Smooth muscle cell (in vitro differentiated cells): ENCODE data around the gene AFF3. TPM values are rescaled to one million over a fixed set of nuclear protein-coding genes. Genes with fewer than 3 reads are reported as not detected.

Experiments
- DNase-seq: peaks from one replicate; lab custom pipeline; 2025; ENCODE audit not compliant: unreplicated experiment; lab: John Stamatoyannopoulos, UW
- H2AFZ ChIP-seq: fragments of 200-600 bp; sonication (generic); 2 replicates; pipeline ENCODE4 v1.6.0; 2016; ENCODE audit warnings: antibody characterized with exemption, low read depth, mild to moderate bottlenecking
- H3F3A ChIP-seq: fragments of 200-600 bp; sonication (generic); 2 replicates; pipeline ENCODE4 v1.6.0; 2017; ENCODE audit warnings: antibody characterized with exemption, low read depth
- H3K27ac ChIP-seq: fragments of 200-600 bp; sonication (generic); 2 replicates; pipeline ENCODE4 v1.5.1; 2016; ENCODE audit warnings: low read depth, mild to moderate bottlenecking
- H3K27me3 ChIP-seq: fragments of 200-600 bp; sonication (generic); 2 replicates; pipeline ENCODE4 v1.6.1; 2016; ENCODE audit warnings: low read depth, mild to moderate bottlenecking
- H3K36me3 ChIP-seq: fragments of 200-600 bp; sonication (generic); 2 replicates; pipeline ENCODE4 v1.5.1; 2016; ENCODE audit warnings: low read depth
- H3K4me1 ChIP-seq: fragments of 200-600 bp; sonication (generic); 2 replicates; pipeline ENCODE4 v1.5.1; 2016; ENCODE audit warnings: low read depth
- H3K4me2 ChIP-seq: fragments of 200-600 bp; sonication (generic); 2 replicates; pipeline ENCODE4 v1.6.0; 2016; ENCODE audit warnings: mild to moderate bottlenecking
- H3K4me3 ChIP-seq: fragments of 200-600 bp; sonication (generic); 2 replicates; pipeline ENCODE4 v1.5.1; 2016; ENCODE audit warnings: mild to moderate bottlenecking
- H3K79me2 ChIP-seq: fragments of 200-600 bp; sonication (generic); 2 replicates; pipeline ENCODE4 v1.6.0; 2016; ENCODE audit warnings: low read depth, mild to moderate bottlenecking
- H3K9ac ChIP-seq: fragments of 200-600 bp; sonication (generic); 2 replicates; pipeline ENCODE4 v1.6.0; 2016; ENCODE audit warnings: low read depth
- H3K9me3 ChIP-seq: fragments of 200-600 bp; sonication (generic); replicated peaks from 2 replicates; pipeline ENCODE4 v1.5.1; 2016; ENCODE audit warnings: low read depth
- H4K20me1 ChIP-seq: fragments of 200-600 bp; sonication (generic); 2 replicates; pipeline ENCODE4 v1.6.0; 2016; ENCODE audit warnings: low read depth
- WGBS: methylation state at CpG from one replicate; pipeline ENCODE4 v1.1.7; 2016; ENCODE audit warnings: low lambda C conversion rate; 5-methylcytosine and 5-hydroxymethylcytosine counted together
- polyA plus RNA-seq: library from polyadenylated mRNA; unstranded; fragments of >200 nt; fragmentation: Nextera tagmentation; extraction: Ambion mirVana; gene quantifications from 2 replicates; pipeline ENCODE4 v1.2.1, GENCODE V29; 2016
- total RNA-seq: library from RNA; depleted of rRNA; stranded (reverse); fragments of >200 nt; gene quantifications from 2 replicates; pipeline ENCODE4 v1.2.3, GENCODE V29; 2014
- TF ChIP-seq, protein P1 (sequence below): fragments of 200-600 bp; sonication (generic); IDR thresholded peaks from 2 replicates; pipeline ENCODE4 v1.5.1; 2017; ENCODE audit warnings: borderline replicate concordance, mild to moderate bottlenecking, antibody characterized with exemption; ENCODE audit not compliant: insufficient read depth, poor library complexity, severe bottlenecking

Gene AFF3
- total and polyA plus RNA-seq, 2 experiments from 2014 or later = 0.27 to 0.39 TPM

- Histone ChIP-seq H3K9ac (no peak overlapping the region), H4K20me1 (no peaks in the 10 kb centered on the region), H3K4me1 (no peaks in the 10 kb centered on the region), H2AFZ (no peak overlapping the region), H3K79me2 (no peaks in the 10 kb centered on the region), H3K4me2 (no peak overlapping the region), H3K36me3 (no peaks in the 10 kb centered on the region), H3K27me3 (no peaks in the 10 kb centered on the region), H3K27ac (no peak overlapping the region), H3K9me3 (no peaks in the 10 kb centered on the region), H3F3A (no peaks in the 10 kb centered on the region), H3K4me3 (no peak overlapping the region)
- no peak for DNase-seq
- WGBS = 97% methylated on average over 2 of the region's 2 CpGs
- TF ChIP-seq, protein P1, sequence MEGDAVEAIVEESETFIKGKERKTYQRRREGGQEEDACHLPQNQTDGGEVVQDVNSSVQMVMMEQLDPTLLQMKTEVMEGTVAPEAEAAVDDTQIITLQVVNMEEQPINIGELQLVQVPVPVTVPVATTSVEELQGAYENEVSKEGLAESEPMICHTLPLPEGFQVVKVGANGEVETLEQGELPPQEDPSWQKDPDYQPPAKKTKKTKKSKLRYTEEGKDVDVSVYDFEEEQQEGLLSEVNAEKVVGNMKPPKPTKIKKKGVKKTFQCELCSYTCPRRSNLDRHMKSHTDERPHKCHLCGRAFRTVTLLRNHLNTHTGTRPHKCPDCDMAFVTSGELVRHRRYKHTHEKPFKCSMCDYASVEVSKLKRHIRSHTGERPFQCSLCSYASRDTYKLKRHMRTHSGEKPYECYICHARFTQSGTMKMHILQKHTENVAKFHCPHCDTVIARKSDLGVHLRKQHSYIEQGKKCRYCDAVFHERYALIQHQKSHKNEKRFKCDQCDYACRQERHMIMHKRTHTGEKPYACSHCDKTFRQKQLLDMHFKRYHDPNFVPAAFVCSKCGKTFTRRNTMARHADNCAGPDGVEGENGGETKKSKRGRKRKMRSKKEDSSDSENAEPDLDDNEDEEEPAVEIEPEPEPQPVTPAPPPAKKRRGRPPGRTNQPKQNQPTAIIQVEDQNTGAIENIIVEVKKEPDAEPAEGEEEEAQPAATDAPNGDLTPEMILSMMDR = no peak
Measured at GRCh38 chr2:99522157-99522556, 620.2 kb downstream of the AFF3 start.

- Histone ChIP-seq H2AFZ (no peak overlapping the region), H3K4me3 (no peak overlapping the region), H3K4me1 (no peaks in the 10 kb centered on the region)
Measured at GRCh38 chr2:99520813-99521212, 621.6 kb downstream of the AFF3 start.

GRCh38 chr2:99520195-99520594 is 622.2 kb downstream of the AFF3 start:
- no peak overlapping the region for H3K4me2 ChIP-seq
- no peaks in the 10 kb centered on the region for H3K36me3 ChIP-seq
- H3K4me3 ChIP-seq = no peak overlapping the region
- H3K9ac ChIP-seq = no peak overlapping the region
- H3K27ac ChIP-seq = no peak overlapping the region
- WGBS = 90% methylated on average over 4 of the region's 4 CpGs
- DNase-seq = no peak
- no peaks in the 10 kb centered on the region for H3F3A ChIP-seq
- no peaks in the 10 kb centered on the region for H3K9me3 ChIP-seq
- H3K27me3 ChIP-seq = no peaks in the 10 kb centered on the region
- TF ChIP-seq, protein P1 = no peak
- no peaks in the 10 kb centered on the region for H4K20me1 ChIP-seq
- no peak overlapping the region for H2AFZ ChIP-seq
- no peaks in the 10 kb centered on the region for H3K4me1 ChIP-seq
- H3K79me2 ChIP-seq = no peaks in the 10 kb centered on the region

More at GRCh38 chr2:99520813-99521212, 621.6 kb downstream of the AFF3 start:
- Histone ChIP-seq H3K9me3 (no peaks in the 10 kb centered on the region), H3K9ac (no peak overlapping the region), H3K4me2 (no peak overlapping the region), H3K79me2 (no peaks in the 10 kb centered on the region), H3K27ac (no peak overlapping the region), H3K36me3 (no peaks in the 10 kb centered on the region), H3F3A (no peaks in the 10 kb centered on the region), H4K20me1 (no peaks in the 10 kb centered on the region), H3K27me3 (no peaks in the 10 kb centered on the region)
- TF ChIP-seq, protein P1 = no peak
- no peak for DNase-seq
- WGBS = 89% methylated on average over 3 of the region's 3 CpGs

- no peak for DNase-seq
- no peaks in the 10 kb centered on the region for H3K27me3 ChIP-seq
- no peaks in the 10 kb centered on the region for H3K79me2 ChIP-seq
- H3F3A ChIP-seq = no peaks in the 10 kb centered on the region
- H3K4me1 ChIP-seq = no peaks in the 10 kb centered on the region
- no peak overlapping the region for H3K4me3 ChIP-seq
- TF ChIP-seq, protein P1 = no peak
- no peak overlapping the region for H2AFZ ChIP-seq
- no peaks in the 10 kb centered on the region for H4K20me1 ChIP-seq
- H3K27ac ChIP-seq = no peak overlapping the region
- 89% methylated on average over 4 of the region's 4 CpGs for WGBS
- no peak overlapping the region for H3K4me2 ChIP-seq
- H3K9me3 ChIP-seq = no peaks in the 10 kb centered on the region
- H3K9ac ChIP-seq = no peak overlapping the region
- no peaks in the 10 kb centered on the region for H3K36me3 ChIP-seq
Measured at GRCh38 chr2:99514357-99514756, 628.0 kb downstream of the AFF3 start.
